HL-60/S4 treated with retinoic acid at 250 ng/mL for 4 days and 3 days (cell line): ENCODE data around the gene ADAMTS3.
"Not testable (repeated sequence)": the region's sequence is repeated elsewhere in the genome, so short reads cannot be mapped to it uniquely, and the experiment has no call there.

ENCODE experiments used
- in situ Hi-C: fragments of 300-500 bp; cut with MboI; formaldehyde crosslinking; loops from 2 replicates; pipeline ENCODE4 v1.7.0; 2022; ENCODE audit warnings: low sequenced_read_pairs

The ADAMTS3 gene

DNA sequence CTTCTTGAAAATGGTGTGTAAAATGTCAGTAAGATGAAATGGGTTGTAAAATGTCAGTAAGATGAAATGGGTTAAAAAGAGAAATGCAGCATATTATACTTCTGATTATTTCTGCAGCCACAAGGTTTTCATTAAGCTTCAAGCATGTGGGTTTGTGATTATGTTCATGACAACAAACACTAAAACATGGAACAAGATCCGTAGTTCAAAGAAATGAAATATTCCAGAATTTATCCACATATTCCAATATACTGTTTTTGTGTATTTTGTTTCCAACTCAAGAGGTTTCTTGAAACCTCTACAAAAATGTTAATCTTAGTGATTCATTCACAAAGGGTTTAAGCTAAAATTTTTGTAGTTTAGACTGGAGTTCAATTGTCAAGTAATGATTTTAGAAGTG is 84.0 kb downstream of the ADAMTS3 start:
- in situ Hi-C loops, result no loop called here

DNA sequence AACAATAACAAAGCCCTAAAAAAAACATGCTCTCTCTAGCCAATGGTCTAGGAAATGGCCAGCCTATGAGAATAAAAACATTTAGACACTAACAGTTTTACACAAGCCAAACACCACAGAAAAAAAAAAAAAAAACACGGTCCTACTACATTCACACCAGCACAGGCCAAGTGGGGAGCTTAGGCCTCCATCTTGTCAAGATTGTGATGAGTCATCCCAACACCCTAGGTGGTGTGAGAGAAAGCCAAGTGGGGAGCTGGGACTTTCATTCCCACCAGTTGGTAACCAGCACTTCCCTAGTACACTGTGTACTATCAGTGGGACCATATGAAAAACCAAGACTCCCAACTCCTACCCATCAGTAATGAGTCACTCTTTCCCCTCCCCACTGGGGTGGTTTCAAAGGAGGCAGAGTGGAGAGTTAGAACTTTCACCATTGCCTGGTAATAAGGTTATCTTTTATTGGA is 95.6 kb downstream of the ADAMTS3 start:
- in situ Hi-C loops, result no loop called here

- in situ Hi-C loops, result no loop called here
These were observed 97.2 kb downstream of the ADAMTS3 start for GRCh38 chr4:72471816-72472215.

GRCh38 chr4:72468904-72469502 is 100.0 kb downstream of the ADAMTS3 start:
- in situ Hi-C loops, result no loop called here

GRCh38 chr4:72467633-72468032 is 101.4 kb downstream of the ADAMTS3 start:
- in situ Hi-C loops, result no loop called here

- in situ Hi-C loops, result no loop called here
These were observed 105.3 kb downstream of the ADAMTS3 start for GRCh38 chr4:72463724-72464123.

DNA sequence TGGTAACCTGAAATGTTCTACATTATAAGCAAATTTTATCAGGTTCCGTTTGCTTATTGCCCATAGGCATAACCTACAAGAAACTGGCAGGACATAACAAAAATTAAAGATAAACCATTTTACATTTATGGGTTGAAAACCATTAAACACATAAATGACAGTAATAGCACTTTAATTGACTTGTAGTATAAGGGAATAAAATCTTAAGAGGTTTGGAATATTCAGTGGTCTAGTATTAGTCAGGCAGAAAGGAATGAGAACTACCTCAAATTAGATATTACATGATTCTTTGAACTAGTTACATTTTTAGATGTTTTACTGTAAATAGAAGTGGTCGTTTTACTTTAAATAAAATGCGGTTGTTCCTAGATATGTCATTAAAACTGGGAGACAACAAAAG is 111.9 kb downstream of the ADAMTS3 start:
- in situ Hi-C loops, result no loop called here

DNA sequence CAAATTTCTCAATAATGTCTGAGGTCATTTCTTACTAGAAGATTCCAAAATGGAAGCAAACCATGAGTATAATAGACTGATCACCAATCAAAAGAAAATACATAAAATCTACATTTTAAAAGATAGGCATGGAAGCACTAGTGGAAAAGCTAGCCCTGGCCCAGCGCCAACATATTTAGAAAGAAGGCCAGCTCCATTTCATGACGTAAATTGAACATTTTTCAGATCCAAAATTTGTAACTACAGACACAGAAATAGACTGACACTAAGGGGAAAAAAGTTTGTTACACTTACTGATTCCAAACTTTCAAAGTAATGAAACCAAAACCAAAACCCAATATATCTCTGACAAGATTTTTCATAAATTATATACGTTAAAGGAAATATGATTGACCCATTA is 117.7 kb downstream of the ADAMTS3 start:
- in situ Hi-C loops, result no loop called here

- in situ Hi-C loops, result no loop called here
These were observed 119.3 kb downstream of the ADAMTS3 start for GRCh38 chr4:72449705-72450104.

- in situ Hi-C loops, result no loop called here
These were observed 120.8 kb downstream of the ADAMTS3 start for GRCh38 chr4:72448231-72448630.

DNA sequence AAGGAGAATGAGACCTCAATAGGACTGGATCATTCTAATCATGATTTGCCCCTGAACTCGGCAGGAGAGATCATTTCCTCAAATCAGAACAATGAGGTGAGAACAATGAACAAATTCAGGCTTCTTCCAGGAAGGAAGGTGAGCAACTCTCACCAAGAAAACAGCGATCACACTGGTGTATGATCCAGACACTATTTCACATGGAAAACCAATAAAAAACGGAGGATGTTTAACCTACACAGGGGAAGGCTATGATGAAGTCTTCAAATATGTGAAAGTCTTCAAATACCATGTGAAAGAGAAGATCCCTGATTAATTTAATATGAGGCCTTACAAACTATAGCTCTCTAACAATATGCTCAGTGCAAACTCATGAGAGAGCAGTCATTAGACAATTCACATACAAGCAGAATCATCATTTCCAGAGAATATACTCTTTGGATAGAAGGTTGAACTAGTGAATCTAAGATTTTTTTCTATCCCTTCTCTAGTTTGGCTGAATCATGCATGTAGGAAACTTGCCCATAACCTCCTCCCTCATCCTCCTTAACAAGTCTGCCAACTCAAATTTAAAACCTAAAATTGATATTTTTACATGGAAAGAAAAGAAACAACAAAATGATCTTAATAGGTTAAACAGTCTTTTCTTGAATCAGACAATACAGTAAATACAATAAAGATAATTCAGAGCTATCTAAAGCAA is 122.5 kb downstream of the ADAMTS3 start:
- in situ Hi-C loops, result no loop called here

GRCh38 chr4:72444092-72444491 is 124.9 kb downstream of the ADAMTS3 start:
- in situ Hi-C loops, result no loop called here

DNA sequence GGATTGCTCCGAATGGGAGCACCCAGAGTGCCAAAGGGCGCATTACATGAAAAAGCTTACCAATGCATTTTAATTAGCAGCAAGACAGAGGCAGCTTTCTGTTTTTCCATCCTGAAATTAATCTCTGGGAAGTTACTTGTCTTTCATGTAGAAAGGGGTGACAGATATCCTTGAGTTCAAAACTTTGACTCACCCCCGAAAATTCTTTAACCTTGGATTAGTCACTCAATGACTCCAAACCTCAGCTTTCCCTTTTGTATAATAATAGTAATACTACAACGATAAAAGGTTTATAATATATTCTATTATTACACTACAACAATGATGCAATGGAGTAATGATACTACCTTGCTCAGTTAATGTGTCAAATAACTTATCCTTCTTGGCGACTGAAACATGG is 126.3 kb downstream of the ADAMTS3 start:
- in situ Hi-C loops, result no loop called here

GRCh38 chr4:72442147-72442546 is 126.9 kb downstream of the ADAMTS3 start:
- in situ Hi-C loops, result no loop called here

DNA sequence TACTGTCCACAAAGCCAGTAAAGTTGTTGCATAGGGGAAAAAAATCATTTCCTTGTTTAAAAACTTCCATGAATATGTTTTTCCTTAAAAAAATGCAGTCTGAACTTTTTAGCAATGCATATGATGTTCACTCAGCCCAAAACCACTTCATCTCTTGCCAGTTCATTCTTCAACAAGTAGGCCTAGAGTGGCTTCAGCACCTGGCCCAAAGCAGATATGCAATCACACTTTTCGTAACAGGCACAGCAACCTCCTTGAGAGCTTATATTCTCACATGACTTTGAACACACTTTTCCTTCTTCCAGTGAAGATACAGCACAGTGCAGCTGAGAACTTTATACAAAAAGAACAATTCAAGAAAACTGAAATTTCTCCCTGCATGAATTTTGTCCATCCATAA is 128.6 kb downstream of the ADAMTS3 start:
- in situ Hi-C loops, result no loop called here

GRCh38 chr4:72432975-72433374 is 136.0 kb downstream of the ADAMTS3 start:
- in situ Hi-C loops, result no loop called here

DNA sequence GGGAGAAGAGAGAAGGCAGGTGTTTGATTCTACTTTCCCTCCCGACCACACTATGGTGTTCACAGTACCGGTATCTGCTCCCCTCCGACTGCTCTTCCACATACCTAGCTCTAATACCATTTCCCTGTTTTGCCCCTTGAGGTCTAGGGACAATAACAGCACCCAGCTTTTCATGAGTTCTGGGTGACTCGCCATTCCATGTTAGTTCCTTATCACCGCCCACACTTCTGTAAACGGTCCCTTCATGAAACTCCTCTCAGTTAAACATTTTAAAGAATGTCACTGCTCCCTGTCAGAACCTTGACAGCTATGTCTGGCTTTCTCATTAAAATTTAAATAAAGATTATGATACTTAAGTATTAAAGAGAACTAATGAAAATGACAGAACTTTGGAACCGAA is 136.7 kb downstream of the ADAMTS3 start:
- in situ Hi-C loops, result no loop called here

GRCh38 chr4:72430988-72431387 is 138.0 kb downstream of the ADAMTS3 start:
- in situ Hi-C loops, result no loop called here

- in situ Hi-C loops, result no loop called here
These were observed 139.0 kb downstream of the ADAMTS3 start for GRCh38 chr4:72430050-72430449.

DNA sequence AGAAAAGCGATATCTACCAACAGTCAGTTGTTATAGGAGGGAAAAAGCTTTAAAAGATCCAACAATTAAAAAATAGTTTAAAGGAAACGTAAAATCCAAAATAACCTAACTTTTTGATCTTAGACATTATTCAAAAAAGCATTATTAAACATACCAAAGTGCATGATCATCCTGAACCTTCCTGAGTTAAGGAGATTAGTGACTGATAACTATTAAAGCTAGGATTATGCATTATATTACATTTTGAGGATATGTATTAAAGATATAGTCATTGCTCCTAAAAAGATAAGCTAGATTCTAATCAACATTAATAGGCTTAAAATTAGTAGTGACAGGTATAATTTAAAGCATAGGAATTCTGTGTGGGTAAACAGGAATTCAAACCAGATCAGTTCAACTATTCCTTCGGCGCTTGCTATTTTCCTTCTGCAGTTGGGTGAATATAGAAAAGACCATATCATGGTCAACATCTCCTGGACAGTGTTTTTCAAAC is 139.6 kb downstream of the ADAMTS3 start:
- in situ Hi-C loops, result no loop called here

DNA sequence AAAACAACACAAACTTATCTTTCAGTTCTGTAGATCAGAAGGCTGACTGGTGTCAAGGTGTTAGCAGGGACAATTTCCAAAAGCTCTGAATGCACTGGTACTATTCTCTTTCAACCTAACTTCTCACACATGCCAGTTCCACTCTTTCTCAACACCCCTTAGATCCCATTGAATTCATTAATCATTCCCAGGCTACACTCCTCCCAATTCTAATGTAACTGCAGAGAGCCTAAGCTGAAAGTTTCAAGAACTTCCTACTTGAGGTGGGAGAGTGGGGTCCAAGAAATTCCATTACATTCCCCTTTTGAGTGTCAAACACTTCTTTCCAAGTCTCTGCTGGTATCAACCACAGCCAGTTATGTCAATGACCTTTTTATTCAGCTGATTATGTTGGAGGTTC is 142.0 kb downstream of the ADAMTS3 start:
- in situ Hi-C loops, result no loop called here

DNA sequence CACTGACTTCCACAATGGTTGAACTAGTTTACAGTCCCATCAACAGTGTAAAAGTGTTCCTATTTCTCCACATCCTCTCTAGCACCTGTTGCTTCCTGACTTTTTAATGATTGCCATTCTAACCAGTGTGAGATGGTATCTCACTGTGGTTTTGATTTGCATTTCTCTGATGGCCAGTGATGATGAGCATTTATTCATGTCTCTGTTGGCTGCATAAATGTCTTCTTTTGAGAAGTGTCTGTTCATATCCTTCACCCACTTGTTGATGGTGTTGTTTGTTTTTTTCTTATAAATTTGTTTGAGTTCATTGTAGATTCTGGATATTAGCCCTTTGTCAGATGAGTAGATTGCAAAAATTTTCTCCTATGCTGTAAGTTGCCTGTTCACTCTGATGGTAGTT is 143.1 kb downstream of the ADAMTS3 start:
- in situ Hi-C loops, result not testable (repeated sequence)

DNA sequence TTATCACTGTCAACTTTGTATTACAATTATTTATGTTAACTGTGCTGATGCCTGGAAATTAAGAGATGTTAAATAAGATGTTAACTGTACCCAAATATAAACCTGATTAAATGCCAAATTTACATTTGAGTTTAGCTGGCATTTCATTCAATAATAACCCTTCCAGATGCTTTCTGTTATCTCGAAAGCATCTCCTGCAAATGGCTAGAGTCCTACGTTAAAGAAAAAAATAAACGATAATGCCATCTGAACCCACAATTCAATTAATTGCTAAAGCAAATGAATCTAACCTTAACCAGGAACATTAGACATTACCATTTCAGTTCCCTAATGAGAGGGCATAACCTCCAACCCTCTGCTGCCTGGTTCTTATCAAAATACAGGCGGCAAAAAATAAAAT is 145.0 kb downstream of the ADAMTS3 start:
- in situ Hi-C loops, result no loop called here
